CD14-positive monocyte (primary cell): ENCODE results near the gene PPIL4. TPM values are rescaled to one million over a fixed set of nuclear protein-coding genes. Genes with fewer than 3 reads are reported as not detected.

Experiments used
- DNase-seq, 3 donors: peaks; one replicate each; pipeline ENCODE4 v3.0.0-alpha.2; 2011 to 2022
- H2AFZ ChIP-seq: 2 replicates; pipeline ENCODE4 v1.6.0; 2012; ENCODE audit warnings: mild to moderate bottlenecking, low read depth, low read length, inconsistent platforms; ENCODE audit not compliant: insufficient read depth, poor library complexity, severe bottlenecking
- H3K27ac ChIP-seq, 2 donors: 1 replicate in 1 of 2; 2 replicates in 1 of 2; pipeline ENCODE4 v1.5.1; 2012 to 2013; ENCODE audit warnings: low read length in 2 of 2, control low read depth in 1 of 2, inconsistent platforms in 1 of 2, low read depth in 1 of 2, mild to moderate bottlenecking in 1 of 2
- H3K27me3 ChIP-seq, 2 donors: one replicate each; pipeline versions ENCODE4 v1.6.0 to v1.6.1; 2011 to 2013; ENCODE audit warnings: low read length in 2 of 2; ENCODE audit not compliant: control insufficient read depth in 2 of 2, insufficient read depth in 2 of 2
- H3K36me3 ChIP-seq, 2 donors: replicated peaks in 1 of 2; 1 replicate in 1 of 2; 2 replicates in 1 of 2; pipeline versions ENCODE4 v1.5.1 to v1.6.1; 2012 to 2013; ENCODE audit warnings: low read length in 2 of 2, control low read depth in 1 of 2, inconsistent platforms in 1 of 2, mild to moderate bottlenecking in 1 of 2; ENCODE audit not compliant: insufficient read depth in 2 of 2, control insufficient read depth in 1 of 2
- H3K4me1 ChIP-seq, 2 donors: 1 replicate in 1 of 2; 2 replicates in 1 of 2; pipeline versions ENCODE4 v1.5.1 to v1.6.1; 2012 to 2013; ENCODE audit warnings: low read length in 2 of 2, control low read depth in 1 of 2, inconsistent platforms in 1 of 2, mild to moderate bottlenecking in 1 of 2, moderate library complexity in 1 of 2; ENCODE audit not compliant: insufficient read depth in 2 of 2, control insufficient read depth in 1 of 2
- H3K4me2 ChIP-seq: replicated peaks from 2 replicates; pipeline ENCODE3; 2012; ENCODE audit warnings: low read length, moderate library complexity, mild to moderate bottlenecking; ENCODE audit not compliant: poor library complexity, severe bottlenecking; ENCODE audit errors: extremely low read depth
- H3K4me3 ChIP-seq, 3 experiments: fragments of 200-600 bp in 1 of 3; sonication (generic) in 1 of 3; replicated peaks in 1 of 3; 1 replicate in 2 of 3; 2 replicates in 1 of 3; pipeline ENCODE4 v1.5.1; 2011 to 2013; ENCODE audit warnings: low read length in 3 of 3, mild to moderate bottlenecking in 3 of 3, control low read depth in 2 of 3, low read depth in 2 of 3, inconsistent platforms in 1 of 3, moderate library complexity in 1 of 3
- H3K79me2 ChIP-seq: 2 replicates; pipeline ENCODE4 v1.6.0; 2012; ENCODE audit warnings: mild to moderate bottlenecking, control low read depth, inconsistent platforms, low read length, moderate library complexity; ENCODE audit not compliant: insufficient read depth
- H3K9ac ChIP-seq: 2 replicates; pipeline ENCODE4 v1.6.0; 2017; ENCODE audit warnings: low read length, mild to moderate bottlenecking; ENCODE audit not compliant: insufficient read depth, poor library complexity, severe bottlenecking
- H3K9me3 ChIP-seq, 2 donors: replicated peaks in 1 of 2; 1 replicate in 1 of 2; 2 replicates in 1 of 2; pipeline versions ENCODE4 v1.5.1 to v1.6.1; 2012 to 2013; ENCODE audit warnings: low read length in 2 of 2, control low read depth in 1 of 2; ENCODE audit not compliant: control insufficient read depth in 1 of 2, insufficient read depth in 1 of 2
- H4K20me1 ChIP-seq: 2 replicates; pipeline ENCODE4 v1.6.0; 2012; ENCODE audit warnings: mild to moderate bottlenecking, low read length, control low read depth, moderate library complexity; ENCODE audit not compliant: insufficient read depth
- H3K27ac Mint-ChIP-seq, 7 donors: one replicate each; pipeline ENCODE4 v1.8.0; 2020; ENCODE audit warnings: mild to moderate bottlenecking in 7 of 7, mixed read lengths in 7 of 7, moderate library complexity in 6 of 7, inconsistent platforms in 2 of 7
- H3K27me3 Mint-ChIP-seq, 3 donors: one replicate each; pipeline ENCODE4 v1.8.0; 2021 to 2022; ENCODE audit warnings: low read depth in 3 of 3, mild to moderate bottlenecking in 3 of 3, mixed read lengths in 3 of 3, moderate library complexity in 3 of 3, inconsistent platforms in 1 of 3
- H3K36me3 Mint-ChIP-seq, 2 donors: one replicate each; pipeline ENCODE4 v1.8.0; 2020; ENCODE audit warnings: mixed read lengths in 2 of 2, inconsistent platforms in 1 of 2, mild to moderate bottlenecking in 1 of 2
- H3K4me1 Mint-ChIP-seq: one replicate; pipeline ENCODE4 v1.8.0; 2020; ENCODE audit warnings: mild to moderate bottlenecking, mixed read lengths
- H3K4me3 Mint-ChIP-seq, 2 donors: one replicate each; pipeline ENCODE4 v1.8.0; 2020; ENCODE audit warnings: mild to moderate bottlenecking in 2 of 2, mixed read lengths in 2 of 2, moderate library complexity in 1 of 2
- H3K9me3 Mint-ChIP-seq, 7 donors: one replicate each; pipeline ENCODE4 v1.8.0; 2020 to 2022; ENCODE audit warnings: mixed read lengths in 7 of 7, mild to moderate bottlenecking in 6 of 7, moderate library complexity in 6 of 7, inconsistent platforms in 2 of 7
- CTCF ChIP-seq: fragments of 200-600 bp; IDR thresholded peaks from one replicate; pipeline ENCODE4 v1.8.0; 2022; ENCODE audit warnings: antibody characterized with exemption, mild to moderate bottlenecking
- WGBS: methylation state at CpG from one replicate; pipeline ENCODE4 v1.1.5; 2013; ENCODE audit warnings: missing lambda C conversion rate; ENCODE audit not compliant: insufficient coverage; 5-methylcytosine and 5-hydroxymethylcytosine counted together
- intact Hi-C, 2 donors: fragments of 100-400 bp; cut with micrococcal nuclease; formaldehyde crosslinking; loops; one replicate each; pipeline versions ENCODE4 v1.15.0 to v1.15.1; 2023
- polyA plus RNA-seq, 3 donors: library from polyadenylated mRNA; depleted of rRNA in 1 of 3; unstranded in 2 of 3; stranded (reverse) in 1 of 3; fragments of 300-500 nt in 2 of 3; fragments of >200 nt in 1 of 3; fragmentation: Illumina TruSeq in 2 of 3; gene quantifications; 1 replicate in 2 of 3; 2 replicates in 1 of 3; pipeline ENCODE4 v1.2.3, GENCODE V29; 2012 to 2021

PPIL4 gene
- polyA plus RNA-seq, 3 donors, result 3.5 to 9.2 (median 4.4) TPM

- Histone ChIP-seq H3K27me3 (no peaks in the 10 kb centered on the region), H3K79me2 (no peaks in the 10 kb centered on the region), H3K4me2 (no peak overlapping the region), H3K27ac (no peak overlapping the region), H3K9me3 (no peaks in the 10 kb centered on the region), H3K4me3 (no peak overlapping the region), H4K20me1 (no peaks in the 10 kb centered on the region), H3K36me3 (no peaks in the 10 kb centered on the region), H3K4me1 (peaks cover 35% of the 10 kb centered on the region in 2 donors), H2AFZ (no peak overlapping the region), H3K9ac (no peak overlapping the region)
- intact Hi-C loops, result no loop called here
- Mint-ChIP-seq H3K27me3 (peaks cover 0 to 5% (median 2%) of the 10 kb centered on the region in 3 donors), H3K27ac (peak overlapping the region in 2 of 7 donors; percentile 31 to 50), H3K4me3 (peak overlapping the region in 1 of 2 donors; percentile 7), H3K4me1 (peaks cover 56% of the 10 kb centered on the region), H3K36me3 (no peaks in the 10 kb centered on the region), H3K9me3 (no peaks in the 10 kb centered on the region)
- DNase-seq, result no peak
- 86% methylated on average over 1 of the region's 4 CpGs for WGBS
- TF ChIP-seq CTCF, result no peak
Observed at GRCh38 chr6:149487316-149487715, 58.5 kb downstream of the PPIL4 start.

DNA sequence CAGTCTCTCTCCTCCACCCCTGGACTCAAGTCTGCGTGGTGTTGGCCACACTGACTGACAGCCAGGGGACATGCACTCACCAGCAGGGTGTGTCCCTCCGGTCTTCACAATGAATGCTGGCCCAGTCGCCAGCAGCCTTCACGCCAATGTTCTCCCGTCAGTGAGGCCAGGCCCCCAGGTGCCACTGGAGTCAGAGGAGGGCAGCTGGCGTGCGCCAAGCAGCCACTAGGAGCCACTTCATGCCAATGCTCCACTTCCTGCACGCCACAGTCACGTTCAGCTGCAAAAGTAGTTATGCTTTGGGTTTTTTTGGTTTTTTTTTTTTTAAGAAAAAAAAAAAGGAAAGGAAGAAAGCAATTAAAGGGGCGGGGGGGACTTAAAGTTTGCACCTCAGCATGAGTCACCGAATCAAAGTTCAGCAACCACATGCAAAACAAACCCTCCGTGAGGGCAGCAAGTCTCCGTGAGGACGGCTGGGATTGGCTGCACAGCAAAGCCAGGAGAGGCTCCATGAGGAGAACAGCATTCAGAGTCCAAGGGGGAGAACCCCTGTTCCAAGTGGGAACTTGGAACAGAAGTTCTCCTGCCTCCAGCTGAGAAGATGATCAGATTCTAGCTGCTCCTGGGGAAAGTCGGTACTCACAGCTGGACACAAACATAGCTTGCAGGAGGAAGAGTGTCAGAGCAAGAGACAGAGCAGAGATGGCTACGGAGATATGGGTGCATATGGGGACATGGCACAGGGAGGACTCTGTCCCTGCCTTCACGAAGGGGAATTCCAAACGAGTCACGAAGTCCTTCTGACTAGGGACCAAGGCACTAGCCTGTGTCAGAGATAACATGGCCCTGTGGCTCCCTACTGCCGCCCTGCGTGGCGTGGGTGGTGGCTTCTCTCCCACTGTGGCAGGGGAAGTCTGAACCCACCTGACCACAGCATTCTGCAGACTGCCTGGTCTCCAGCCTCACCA is 60.8 kb downstream of the PPIL4 start, which contains the start of gene ZC3H12D:
ZC3H12D (minus strand) TSS at position 282 of the 968 bp plus-strand sequence. CDS start 10,471 bp downstream, outside the sequence.
- peak within 1 kb of the TSS; percentile 1 to 73 (median 31) for H3K4me3 ChIP-seq
- peak within 1 kb of the TSS; percentile 90 to 94 for H3K27ac ChIP-seq
- H3K9ac ChIP-seq, result peak within 1 kb of the TSS; percentile 52
- peak; percentile 51 to 84 (median 75) for DNase-seq
- 33% methylated on average over 16 of the region's 22 CpGs for WGBS
- Mint-ChIP-seq H3K4me1 (peaks cover 75% of the 10 kb centered on the region), H3K9me3 (no peaks in the 10 kb centered on the region), H3K27ac (peak within 1 kb of the TSS; percentile 92 to 99 (median 98)), H3K27me3 (peaks cover 0 to 5% (median 2%) of the 10 kb centered on the region in 3 donors), H3K4me3 (peak within 1 kb of the TSS; percentile 83 to 95), H3K36me3 (peaks cover 3% of the 10 kb centered on the region in 2 donors)
- H3K36me3 ChIP-seq, result no peaks in the 10 kb centered on the region
- peaks cover 54 to 55% of the 10 kb centered on the region in 2 donors for H3K4me1 ChIP-seq
- peak within 1 kb of the TSS; percentile 82 for H2AFZ ChIP-seq
- intact Hi-C loops, result no loop called here
- peak; percentile 60 for TF ChIP-seq CTCF
- H3K9me3 ChIP-seq, result no peaks in the 10 kb centered on the region
- no peaks in the 10 kb centered on the region for H3K27me3 ChIP-seq
- peaks cover 17% of the 10 kb centered on the region for H3K79me2 ChIP-seq
- no peaks in the 10 kb centered on the region for H4K20me1 ChIP-seq
- H3K4me2 ChIP-seq, result peak within 1 kb of the TSS; percentile 72
